ENCODE results near the gene DOK7. TPM values are rescaled to one million over a fixed set of nuclear protein-coding genes. Genes with fewer than 3 reads are reported as not detected.

Gene DOK7
- total and polyA plus RNA-seq, 12 donors = 30.3 to 89.7 (median 39.0) TPM

DNA sequence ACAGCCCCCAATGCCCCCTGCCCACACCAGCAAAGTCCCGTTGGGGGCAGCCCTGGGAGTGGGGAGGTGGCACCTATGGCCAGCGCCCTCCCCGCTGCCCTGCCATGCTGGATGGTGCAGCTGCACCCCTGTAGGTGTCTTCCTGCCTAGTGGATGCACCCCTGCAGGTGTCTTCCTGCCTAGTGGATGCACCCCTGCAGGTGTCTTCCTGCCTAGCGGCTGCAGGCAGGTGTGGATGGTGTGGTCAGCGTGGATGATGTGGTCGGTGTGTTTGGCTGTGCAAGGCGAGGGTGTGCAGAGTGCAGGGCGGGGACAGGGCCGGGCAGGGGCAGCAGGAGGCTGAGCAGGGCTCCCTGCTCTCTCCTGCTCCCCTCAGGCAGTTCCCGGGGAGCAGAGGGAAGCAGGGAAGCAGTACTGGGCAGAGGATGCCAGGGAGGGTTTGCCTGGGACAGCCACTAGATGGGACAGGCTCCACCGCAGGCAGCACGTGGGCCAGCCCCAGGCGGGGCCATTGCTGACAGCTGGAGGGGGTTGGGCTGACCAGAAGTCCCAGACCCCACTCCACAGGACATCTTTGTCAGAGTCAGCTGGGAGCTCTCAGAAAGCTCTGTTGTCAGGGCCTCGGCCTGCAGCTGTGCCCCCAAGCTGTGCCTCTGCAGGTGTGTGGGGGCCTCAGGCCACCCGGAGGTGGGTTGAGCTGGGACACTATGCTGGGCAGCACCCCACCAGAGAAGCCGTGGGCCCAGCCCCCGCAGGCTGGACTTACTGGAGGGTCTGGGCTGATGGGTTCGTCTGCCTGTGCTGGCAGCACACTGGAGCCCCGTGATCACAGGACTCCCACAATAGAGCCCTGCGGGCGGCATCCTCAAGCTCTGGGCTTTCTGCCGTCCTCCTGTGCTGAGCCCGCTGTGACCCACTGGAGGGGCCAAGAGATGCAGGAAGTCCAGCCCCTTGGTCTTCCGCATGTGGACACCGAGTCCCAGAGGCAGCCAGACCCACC lies 23.7 kb downstream of the DOK7 start:
- H3K27me3 ChIP-seq = peaks cover 0 to 48% (median 35%) of the 10 kb centered on the region in 7 donors
- peak overlapping the region in 7 of 10 donors; percentile 85 to 100 (median 94) for H3K27ac ChIP-seq
- H3K4me1 ChIP-seq = peaks cover 16 to 64% (median 36%) of the 10 kb centered on the region in 9 donors

DNA sequence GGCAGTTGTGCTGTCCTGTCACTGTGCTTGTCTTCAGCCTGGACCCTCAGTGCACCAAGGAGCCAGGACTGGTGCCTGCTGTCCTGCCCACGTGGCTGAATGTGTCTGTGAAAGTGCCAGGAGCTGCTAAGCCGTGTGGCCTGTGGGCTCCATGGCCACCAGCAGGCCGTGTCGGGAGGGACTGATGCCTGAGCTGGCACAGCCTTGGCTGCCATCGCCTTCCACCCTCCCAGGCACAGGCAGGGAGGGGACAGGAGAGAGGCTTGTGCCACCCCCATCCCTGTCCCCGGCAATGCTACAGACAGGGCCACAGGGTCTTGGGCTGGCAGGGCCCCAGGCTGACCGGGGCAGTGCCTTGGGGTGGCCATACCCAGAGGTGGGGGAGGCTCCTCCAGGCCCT lies 24.8 kb downstream of the DOK7 start:
- H3K9me3 ChIP-seq = no peaks in the 10 kb centered on the region
- peaks cover 14 to 54% (median 30%) of the 10 kb centered on the region in 9 donors for H3K4me1 ChIP-seq
- H3K27ac ChIP-seq = peak overlapping the region in 5 of 10 donors; percentile 30 to 95 (median 58)
- TF ChIP-seq CTCF (IDR thresholded peaks at IDR 0.05) = no peak
- WGBS, 2 donors = 53 to 64% methylated on average over 7 of the region's 7 CpGs
- H3K36me3 ChIP-seq = peaks cover 0 to 21% (median 0%) of the 10 kb centered on the region in 9 donors
- H3K27me3 ChIP-seq = peaks cover 0 to 48% (median 39%) of the 10 kb centered on the region in 7 donors
- H3K4me3 ChIP-seq = no peak overlapping the region
- no peak for DNase-seq
- ATAC-seq = no peak
- intact Hi-C loops (cut with DNase I) = no loop called here

More for the DNA sequence above, 23.7 kb downstream of the DOK7 start:
- ATAC-seq (peak in 3 of 8 donors; percentile 1 to 23 (median 19)), DNase-seq (no peak)
- H3K36me3 ChIP-seq = peaks cover 0 to 15% (median 0%) of the 10 kb centered on the region in 9 donors
- H3K9me3 ChIP-seq = no peaks in the 10 kb centered on the region
- WGBS, 2 donors = 55 to 62% methylated on average over 24 to 25 of the region's 25 CpGs
- H3K4me3 ChIP-seq = no peak overlapping the region
- TF ChIP-seq CTCF (IDR thresholded peaks at IDR 0.05) = peak in 2 of 9 donors; percentile 10 to 19
- intact Hi-C loops (cut with DNase I) = no loop called here

- Histone ChIP-seq H3K4me1 (peaks cover 14 to 58% (median 30%) of the 10 kb centered on the region in 9 donors), H3K27ac (peak overlapping the region in 1 of 10 donors; percentile 95), H3K36me3 (peaks cover 0 to 31% (median 0%) of the 10 kb centered on the region in 9 donors), H3K9me3 (no peaks in the 10 kb centered on the region), H3K27me3 (peaks cover 0 to 51% (median 43%) of the 10 kb centered on the region in 7 donors), H3K4me3 (no peak overlapping the region)
- no peak for TF ChIP-seq CTCF (IDR thresholded peaks at IDR 0.05)
- no peak for DNase-seq
- no peak for ATAC-seq
- whole genome bisulfite sequencing, 2 donors = 40 to 62% methylated on average over 9 to 11 of the region's 11 CpGs
- intact Hi-C loops (cut with DNase I) = no loop called here
Measured at GRCh38 chr4:3488820-3489219, 25.7 kb downstream of the DOK7 start.

DNA sequence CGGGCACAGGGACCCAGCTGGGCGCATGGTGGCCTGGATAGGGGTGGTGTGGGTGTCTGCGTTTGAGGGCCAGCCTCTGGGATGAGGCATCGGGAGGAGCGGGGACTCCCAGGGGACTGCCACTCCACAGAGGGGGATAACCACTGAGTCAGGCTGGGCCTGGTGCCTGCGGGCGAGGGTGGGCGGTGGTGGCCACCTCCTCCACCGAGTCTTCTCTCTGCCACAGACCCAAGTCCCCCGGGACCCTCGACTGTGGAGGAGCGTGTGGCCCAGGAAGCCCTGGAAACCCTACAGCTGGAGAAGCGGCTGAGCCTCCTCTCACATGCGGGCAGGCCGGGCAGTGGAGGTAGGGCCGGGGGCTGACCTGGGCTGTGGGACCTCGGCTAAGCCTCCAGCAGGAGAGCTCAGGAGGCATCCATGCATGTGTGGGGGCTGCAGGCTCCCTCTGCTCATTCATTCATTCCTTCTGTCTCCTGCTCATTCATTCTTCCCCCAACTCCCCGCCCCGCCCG lies 26.4 kb downstream of the DOK7 start:
- H3K27me3 ChIP-seq = peaks cover 0 to 51% (median 42%) of the 10 kb centered on the region in 7 donors
- no peak for TF ChIP-seq CTCF (IDR thresholded peaks at IDR 0.05)
- WGBS, 2 donors = 68 to 72% methylated on average over 20 of the region's 20 CpGs

More for the DNA sequence above, 26.4 kb downstream of the DOK7 start:
- DNase-seq (no peak), ATAC-seq (no peak)
- Histone ChIP-seq H3K4me3 (no peak overlapping the region), H3K4me1 (peaks cover 14 to 59% (median 34%) of the 10 kb centered on the region in 9 donors), H3K9me3 (no peaks in the 10 kb centered on the region), H3K27ac (no peak overlapping the region), H3K36me3 (peaks cover 0 to 34% (median 0%) of the 10 kb centered on the region in 9 donors)
- intact Hi-C loops (cut with DNase I) = no loop called here

Measured in heart right ventricle (tissue), 16 donors.